Stimulated activated CD8-positive, alpha-beta memory T cell treated with anti-CD3 and anti-CD28 coated beads, Interleukin-7, amount 100 ng/mL, for 1 hour (primary cell): ENCODE results near the gene PPP1R14B.
A peak's percentile ranks its signal among the peaks of the same experiment; 100 is the strongest.

Experiments
- DNase-seq, 2 donors: peaks; one replicate each; pipeline ENCODE4 v3.0.0-alpha.2; 2020; ENCODE audit warnings: low read depth in 2 of 2

PPP1R14B gene

DNA sequence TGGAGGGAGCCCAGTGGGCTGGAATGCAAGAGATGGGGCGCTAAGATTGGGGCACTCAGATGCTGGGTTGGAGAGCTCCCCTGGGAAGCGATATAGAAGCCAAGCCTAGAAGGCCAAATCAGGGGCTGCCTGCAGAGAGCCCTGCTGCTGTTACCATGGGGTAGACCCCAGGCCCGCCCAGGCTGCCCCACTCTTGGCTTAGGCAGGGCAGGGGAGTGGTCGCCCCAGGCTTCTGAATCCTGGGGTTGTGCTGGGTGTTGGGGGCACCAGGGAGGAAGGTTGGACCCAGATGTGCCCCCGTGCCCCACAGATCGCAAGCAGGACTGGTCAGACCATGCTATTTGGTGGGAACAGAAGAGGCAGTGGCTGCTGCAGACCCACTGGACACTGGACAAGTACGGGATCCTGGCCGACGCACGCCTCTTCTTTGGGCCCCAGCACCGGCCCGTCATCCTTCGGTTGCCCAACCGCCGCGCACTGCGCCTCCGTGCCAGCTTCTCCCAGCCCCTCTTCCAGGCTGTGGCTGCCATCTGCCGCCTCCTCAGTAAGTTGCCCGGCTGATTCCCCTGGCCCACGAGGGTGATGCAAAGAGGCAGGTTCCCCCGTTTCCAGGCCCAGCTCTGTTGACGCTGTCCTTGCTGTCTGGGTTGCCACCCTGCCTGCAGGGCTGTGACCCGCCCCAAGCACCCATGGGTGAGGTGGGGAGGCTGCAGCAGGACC lies 36.3 kb downstream of the PPP1R14B start:
- no peak for DNase-seq

DNA sequence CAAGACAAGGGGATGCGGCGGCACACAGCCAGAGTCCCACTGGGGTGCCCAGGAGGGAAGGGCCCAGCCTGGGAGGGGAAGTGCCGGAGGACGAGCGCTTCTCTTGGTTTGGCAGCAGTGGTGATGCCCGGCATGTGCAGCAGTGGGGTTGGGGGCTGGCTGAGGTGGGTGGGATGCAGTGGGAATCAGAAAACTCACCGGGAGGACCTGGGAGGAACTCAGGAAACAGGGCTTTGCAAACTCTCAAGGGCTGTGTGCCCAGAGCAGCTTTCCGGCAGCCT lies 37.2 kb downstream of the PPP1R14B start:
- DNase-seq = no peak

- no peak for DNase-seq
Observed at GRCh38 chr11:64208796-64209562, 37.8 kb downstream of the PPP1R14B start.

DNA sequence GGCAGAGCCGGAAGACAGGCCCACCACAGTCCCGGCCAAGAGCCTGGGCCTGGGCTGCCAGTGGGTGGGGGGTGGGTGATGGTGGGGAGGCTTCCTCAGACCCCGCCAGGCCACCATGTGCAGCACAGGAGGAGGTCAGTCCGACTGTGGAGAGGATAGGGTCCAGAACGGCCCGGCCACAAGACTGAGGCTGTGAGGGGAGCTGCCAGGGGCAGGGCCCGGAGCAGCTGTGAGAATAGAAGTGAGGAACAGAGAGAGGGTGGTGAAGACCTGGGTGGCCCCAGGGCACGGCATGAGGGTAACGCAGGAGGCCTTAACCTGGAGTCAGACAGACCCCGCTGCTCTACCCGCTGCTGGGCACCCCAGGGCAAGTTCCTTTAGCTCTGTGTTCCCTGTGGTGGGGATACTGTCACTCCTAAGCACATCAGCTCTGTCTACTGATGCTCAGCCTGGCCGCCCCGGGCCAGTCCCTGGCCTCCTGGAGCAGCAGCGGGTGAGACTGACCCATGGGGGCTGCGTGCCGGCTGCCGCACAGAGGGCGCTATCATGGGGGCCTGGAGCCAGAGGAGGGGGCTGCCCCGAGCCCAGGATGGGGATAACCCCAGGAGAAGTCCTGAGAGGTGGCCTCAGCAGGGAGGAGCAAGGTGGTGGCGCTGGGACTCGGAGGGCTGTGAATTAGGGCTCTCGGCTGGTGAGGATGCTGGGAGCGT lies 38.5 kb downstream of the PPP1R14B start:
- no peak for DNase-seq

DNA sequence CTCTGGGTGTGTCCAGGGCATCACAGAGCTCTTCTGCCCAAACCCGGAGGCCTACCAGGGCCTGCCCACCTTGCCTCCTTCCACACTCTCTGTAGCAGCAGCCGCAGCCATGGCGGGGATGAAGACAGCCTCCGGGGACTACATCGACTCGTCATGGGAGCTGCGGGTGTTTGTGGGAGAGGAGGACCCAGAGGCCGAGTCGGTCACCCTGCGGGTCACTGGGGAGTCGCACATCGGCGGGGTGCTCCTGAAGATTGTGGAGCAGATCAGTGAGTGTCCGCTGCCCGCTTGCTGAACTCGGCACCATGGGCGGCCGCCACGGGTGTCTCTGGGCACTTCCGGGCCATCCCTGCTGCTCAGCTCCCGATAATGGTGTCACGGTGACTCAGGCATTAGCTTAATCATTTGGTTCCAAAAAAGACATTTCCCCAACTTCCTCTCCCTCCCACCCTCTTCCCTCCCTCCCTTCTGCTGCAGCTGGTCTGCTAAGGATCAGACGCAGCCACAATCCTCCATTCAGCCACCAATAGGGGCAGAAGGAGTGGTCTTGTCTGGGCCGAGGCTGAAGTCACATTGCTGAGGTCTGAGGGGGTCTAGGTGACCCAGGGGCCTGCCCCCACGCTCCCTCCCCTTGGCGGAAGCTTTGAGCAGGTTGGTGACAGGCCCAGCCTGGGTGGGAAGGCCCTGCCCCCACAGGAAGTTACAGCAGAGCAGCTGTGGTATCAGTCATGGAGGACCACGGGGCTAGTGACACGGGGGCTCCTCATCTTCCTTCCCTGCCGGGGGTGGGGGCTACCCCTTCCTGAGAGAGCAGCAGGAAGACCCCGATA lies 39.3 kb downstream of the PPP1R14B start:
- peak; percentile 54 to 60 for DNase-seq

GRCh38 chr11:64206457-64207255 lies 40.1 kb downstream of the PPP1R14B start, which contains the start of gene FERMT3:
Gene FERMT3, plus strand, starts transcription at chr11:64206721. Its CDS starts 644 bp downstream, at chr11:64207365.
- no peak for DNase-seq

DNA sequence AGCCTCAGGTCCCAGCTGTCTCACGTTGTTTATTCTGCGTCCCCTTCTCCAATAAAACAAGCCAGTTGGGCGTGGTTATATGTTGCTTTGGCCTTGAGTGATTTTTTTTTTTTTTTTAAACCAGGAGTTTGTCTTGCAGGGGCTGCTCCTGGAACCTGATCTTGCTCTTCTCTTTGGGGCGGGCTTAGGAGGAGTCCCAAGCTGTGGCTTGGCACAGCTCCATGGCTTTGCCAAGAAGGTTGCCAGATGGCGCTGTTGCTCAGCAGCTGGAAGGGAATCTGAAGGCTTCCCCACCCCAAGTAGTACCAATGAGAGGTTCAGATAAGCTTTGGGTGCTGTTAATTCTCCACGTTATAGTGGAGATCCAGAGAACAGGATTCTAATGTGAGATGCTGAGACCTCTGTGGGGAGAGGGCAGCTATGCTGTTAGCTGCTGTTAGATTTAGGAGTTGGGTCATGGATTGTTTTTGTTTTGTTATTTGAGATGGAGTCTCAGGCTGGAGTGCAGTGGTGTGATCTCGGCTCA lies 42.2 kb downstream of the PPP1R14B start:
- DNase-seq = peak; percentile 63 to 73

- no peak for DNase-seq
Observed at GRCh38 chr11:64204080-64204440, 42.7 kb downstream of the PPP1R14B start.

DNA sequence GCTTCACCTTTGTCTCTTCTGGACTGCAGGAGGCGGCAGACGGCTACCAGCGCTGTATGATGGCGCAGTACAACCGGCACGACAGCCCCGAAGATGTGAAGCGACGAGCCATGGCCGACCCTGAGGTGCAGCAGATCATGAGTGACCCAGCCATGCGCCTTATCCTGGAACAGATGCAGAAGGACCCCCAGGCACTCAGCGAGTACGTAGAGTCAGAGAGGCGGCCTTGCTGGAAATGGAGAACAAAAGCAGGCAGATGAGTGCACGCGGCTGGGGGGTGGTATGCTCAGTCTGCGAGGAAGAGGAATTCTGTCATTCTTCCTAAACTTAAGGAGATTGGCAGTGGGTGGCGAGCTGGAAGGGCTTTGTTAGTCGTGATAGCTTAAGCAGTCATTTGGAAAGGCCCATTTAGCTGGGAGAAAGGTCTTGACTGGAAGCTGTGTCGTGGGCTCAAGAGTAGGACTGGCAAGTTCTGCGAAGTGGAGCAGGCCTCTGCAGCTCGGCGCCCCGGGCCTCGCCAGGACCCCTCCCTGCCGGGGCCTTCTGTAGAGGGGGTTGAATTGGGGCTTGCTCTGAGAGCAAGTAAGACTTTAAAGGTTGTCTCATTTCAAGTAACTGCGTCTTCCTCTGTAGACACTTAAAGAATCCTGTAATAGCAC lies 43.2 kb downstream of the PPP1R14B start:
- no peak for DNase-seq

DNA sequence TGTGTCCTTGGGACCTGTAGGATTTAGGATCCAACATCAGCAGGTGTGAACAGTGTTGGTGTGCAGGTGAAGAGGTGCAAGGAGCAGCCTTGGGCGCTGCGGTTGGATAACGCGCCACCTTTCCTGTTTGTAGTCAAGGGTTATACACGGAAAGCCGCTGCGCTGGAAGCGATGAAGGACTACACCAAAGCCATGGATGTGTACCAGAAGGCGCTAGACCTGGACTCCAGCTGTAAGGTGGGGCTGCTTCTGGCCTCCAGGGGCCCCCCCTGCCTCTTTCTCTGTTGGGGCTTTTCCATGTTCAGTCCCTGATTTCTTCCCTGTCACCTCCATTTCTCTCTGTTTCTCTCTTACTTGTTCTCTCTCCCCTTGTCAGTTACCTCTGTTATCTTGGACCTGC lies 43.8 kb downstream of the PPP1R14B start:
- no peak for DNase-seq

DNA sequence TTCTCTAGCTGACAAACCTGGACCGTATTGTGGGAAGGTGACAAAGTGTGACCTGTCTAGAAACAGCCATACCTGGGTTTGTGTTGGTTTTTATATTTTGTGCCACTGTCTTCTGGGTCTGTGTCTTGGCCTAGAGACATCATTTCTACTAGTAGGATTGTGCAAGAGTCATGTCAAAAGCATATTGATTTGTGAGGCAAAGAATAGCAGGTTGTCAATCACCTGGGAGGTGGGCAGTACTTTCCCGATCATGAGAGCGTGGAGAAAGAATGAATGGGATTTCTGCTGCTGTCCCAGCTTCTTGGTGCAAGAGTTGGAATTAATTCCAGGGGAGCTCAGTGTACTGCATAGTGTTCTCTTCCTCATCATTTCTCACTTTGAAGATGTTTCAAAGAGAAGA lies 45.2 kb downstream of the PPP1R14B start:
- DNase-seq = no peak

DNA sequence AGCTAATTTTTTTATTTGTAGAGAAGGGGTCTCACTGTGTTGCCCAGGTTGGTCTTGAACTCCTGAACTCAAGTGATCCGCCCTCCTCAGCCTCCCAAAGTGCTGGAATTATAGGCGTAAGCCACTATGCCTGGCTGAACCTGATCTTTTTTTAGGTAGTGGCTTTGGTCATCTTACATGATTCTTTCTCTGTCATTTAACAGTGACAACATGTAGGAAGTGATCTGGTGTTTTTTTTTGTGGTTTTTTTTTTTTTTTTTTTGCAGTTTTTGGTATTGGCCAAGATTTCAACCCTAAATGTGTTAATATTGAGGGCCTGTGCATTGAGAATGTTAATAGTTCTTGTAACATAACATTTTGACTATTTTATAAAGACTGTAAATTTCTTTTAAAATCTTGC lies 48.2 kb downstream of the PPP1R14B start:
- no peak for DNase-seq

GRCh38 chr11:64196626-64197025 lies 50.1 kb downstream of the PPP1R14B start:
- DNase-seq = no peak
